Inferior parietal cortex (tissue), 1 donor: Measurements from ENCODE around the gene RAB35.
A peak's percentile ranks its signal among the peaks of the same experiment; 100 is the strongest.

Experiments used
- DNase-seq: peaks from one replicate; pipeline ENCODE4 v3.0.0-alpha.2; 2016; ENCODE audit errors: extremely low spot score

Gene RAB35

GRCh38 chr12:120132863-120133385 is 16.4 kb upstream of the RAB35 start:
- DNase-seq: no peak

GRCh38 chr12:120132054-120132836 is 15.7 kb upstream of the RAB35 start:
- DNase-seq: no peak

GRCh38 chr12:120131116-120131515 is 14.6 kb upstream of the RAB35 start:
- no peak for DNase-seq

GRCh38 chr12:120130011-120130410 is 13.5 kb upstream of the RAB35 start:
- DNase-seq: no peak

GRCh38 chr12:120126635-120127005 is 10.1 kb upstream of the RAB35 start:
- DNase-seq: no peak

- DNase-seq: no peak
Observed at GRCh38 chr12:120125792-120126634, 9.5 kb upstream of the RAB35 start.

GRCh38 chr12:120125029-120125428 is 8.5 kb upstream of the RAB35 start:
- no peak for DNase-seq

GRCh38 chr12:120121766-120122293 is 5.3 kb upstream of the RAB35 start:
- DNase-seq: no peak

GRCh38 chr12:120121343-120121742 is 4.8 kb upstream of the RAB35 start:
- DNase-seq: no peak

GRCh38 chr12:120119271-120119973 is 2.9 kb upstream of the RAB35 start:
- no peak for DNase-seq

GRCh38 chr12:120118321-120119061 is 1.9 kb upstream of the RAB35 start:
- DNase-seq: no peak

GRCh38 chr12:120117961-120118320 is 1.4 kb upstream of the RAB35 start:
- no peak for DNase-seq

GRCh38 chr12:120116792-120117651 is 469 bp upstream of the RAB35 start:
- peak; percentile 79 for DNase-seq

- no peak for DNase-seq
Observed at GRCh38 chr12:120115692-120116440, 687 bp downstream of the RAB35 start.

- DNase-seq: no peak
Observed at GRCh38 chr12:120115066-120115465, 1.5 kb downstream of the RAB35 start.

- DNase-seq: no peak
Observed at GRCh38 chr12:120110550-120111501, 5.7 kb downstream of the RAB35 start.

GRCh38 chr12:120109570-120110267 is 6.8 kb downstream of the RAB35 start:
- no peak for DNase-seq

- no peak for DNase-seq
Observed at GRCh38 chr12:120106151-120106550, 10.4 kb downstream of the RAB35 start.
